Epithelial cell of esophagus (primary cell): Measurements from ENCODE around the gene RACK1.

Source experiments
- DNase-seq: peaks from one replicate; pipeline ENCODE4 v3.0.0; 2010; ENCODE audit warnings: low read depth
- H3K4me3 ChIP-seq: 2 replicates; pipeline ENCODE4 v1.5.1; 2011; ENCODE audit warnings: mild to moderate bottlenecking, low read length, control low read depth
- CTCF ChIP-seq: IDR thresholded peaks from 2 replicates; pipeline ENCODE4 v1.5.1; 2011; ENCODE audit warnings: low read depth, mild to moderate bottlenecking, low read length, control low read depth, inconsistent platforms; ENCODE audit not compliant: insufficient read depth; ENCODE audit errors: missing control alignments

The RACK1 gene

GRCh38 chr5:181221105-181221791 is 22.5 kb downstream of the RACK1 start:
- TF ChIP-seq CTCF, result no peak
- peak; percentile 23 for DNase-seq
- H3K4me3 ChIP-seq, result no peak overlapping the region

- TF ChIP-seq CTCF, result no peak
These were observed 23.6 kb downstream of the RACK1 start for GRCh38 chr5:181220178-181220515.

GRCh38 chr5:181219262-181220177 is 24.2 kb downstream of the RACK1 start:
- no peak for TF ChIP-seq CTCF
- no peak for DNase-seq
- H3K4me3 ChIP-seq, result no peak overlapping the region

More at GRCh38 chr5:181220178-181220515, 23.6 kb downstream of the RACK1 start:
- no peak overlapping the region for H3K4me3 ChIP-seq
- no peak for DNase-seq

GRCh38 chr5:181218795-181219124 is 24.9 kb downstream of the RACK1 start:
- no peak for TF ChIP-seq CTCF
- DNase-seq, result no peak
- H3K4me3 ChIP-seq, result peak overlapping the region; percentile 47

- H3K4me3 ChIP-seq, result peak overlapping the region; percentile 47
- no peak for TF ChIP-seq CTCF
- DNase-seq, result no peak
These were observed 26.0 kb downstream of the RACK1 start for GRCh38 chr5:181217803-181218062.

- DNase-seq, result peak; percentile 74
- no peak for TF ChIP-seq CTCF
- peak overlapping the region; percentile 47 for H3K4me3 ChIP-seq
These were observed 26.4 kb downstream of the RACK1 start for GRCh38 chr5:181217111-181217802.
